GM23248 (cell line): ENCODE results near the gene HDAC4. TPM values are rescaled to one million over a fixed set of nuclear protein-coding genes. Genes with fewer than 3 reads are reported as not detected.

Experiments
- DNase-seq: peaks from one replicate; pipeline ENCODE4 v3.0.0-alpha.2; 2015
- H2AFZ ChIP-seq: fragments of 200-600 bp; sonication (generic); 2 replicates; pipeline ENCODE4 v1.6.1; 2016; ENCODE audit warnings: antibody characterized with exemption
- H3F3A ChIP-seq: fragments of 200-600 bp; sonication (generic); 2 replicates; pipeline ENCODE4 v1.6.1; 2016; ENCODE audit warnings: mild to moderate bottlenecking, antibody characterized with exemption, mixed run types; ENCODE audit not compliant: insufficient read depth
- H3K27ac ChIP-seq: fragments of 200-600 bp; sonication (generic); 2 replicates; pipeline ENCODE4 v1.5.1; 2016; ENCODE audit warnings: mild to moderate bottlenecking
- H3K27me3 ChIP-seq: fragments of 200-600 bp; sonication (generic); replicated peaks from 2 replicates; pipeline ENCODE4 v1.6.1; 2016; ENCODE audit warnings: mild to moderate bottlenecking; ENCODE audit not compliant: insufficient read depth
- H3K36me3 ChIP-seq: fragments of 200-600 bp; sonication (generic); 2 replicates; pipeline ENCODE4 v1.6.1; 2016; ENCODE audit warnings: low read depth, mild to moderate bottlenecking
- H3K4me1 ChIP-seq: fragments of 200-600 bp; sonication (generic); 2 replicates; pipeline ENCODE4 v1.6.1; 2016; ENCODE audit warnings: mild to moderate bottlenecking; ENCODE audit not compliant: insufficient read depth
- H3K4me2 ChIP-seq: fragments of 200-600 bp; sonication (generic); one replicate; pipeline ENCODE4 v1.6.1; 2016; ENCODE audit warnings: mild to moderate bottlenecking; ENCODE audit not compliant: unreplicated experiment
- H3K4me3 ChIP-seq: fragments of 200-600 bp; sonication (generic); 2 replicates; pipeline ENCODE4 v1.5.1; 2016; ENCODE audit warnings: mild to moderate bottlenecking
- H3K79me2 ChIP-seq: fragments of 200-600 bp; sonication (generic); 2 replicates; pipeline ENCODE4 v1.6.1; 2016; ENCODE audit warnings: mild to moderate bottlenecking; ENCODE audit not compliant: insufficient read depth
- H3K9ac ChIP-seq: fragments of 200-600 bp; sonication (generic); 2 replicates; pipeline ENCODE4 v1.6.1; 2016; ENCODE audit warnings: mild to moderate bottlenecking
- H3K9me2 ChIP-seq: fragments of 200-600 bp; sonication (generic); 2 replicates; pipeline ENCODE4 v1.6.1; 2016; ENCODE audit warnings: mixed run types, mild to moderate bottlenecking, moderate library complexity; ENCODE audit not compliant: insufficient read depth
- H3K9me3 ChIP-seq: fragments of 200-600 bp; sonication (generic); one replicate; pipeline ENCODE4 v1.6.1; 2017; ENCODE audit warnings: low read depth
- H4K20me1 ChIP-seq: fragments of 200-600 bp; sonication (generic); 2 replicates; pipeline ENCODE4 v1.6.0; 2016; ENCODE audit not compliant: insufficient read depth
- EZH2 ChIP-seq: fragments of 200-600 bp; sonication (generic); IDR thresholded peaks from 2 replicates; pipeline ENCODE4 v1.6.1; 2018; ENCODE audit warnings: antibody characterized with exemption, mild to moderate bottlenecking; ENCODE audit not compliant: insufficient read depth, poor library complexity, severe bottlenecking
- EZH2phosphoT487 ChIP-seq: fragments of 200-600 bp; sonication (generic); IDR thresholded peaks from 2 replicates; pipeline ENCODE4 v1.6.1; 2018; ENCODE audit warnings: antibody characterized with exemption, moderate library complexity, mild to moderate bottlenecking, low read depth; ENCODE audit not compliant: insufficient read depth
- WGBS, 2 experiments: methylation state at CpG; one replicate each; pipeline ENCODE4 v1.1.6; 2015 to 2017; ENCODE audit warnings: low lambda C conversion rate in 2 of 2, low coverage in 1 of 2; ENCODE audit errors: missing lambda C conversion rate in 2 of 2; 5-methylcytosine and 5-hydroxymethylcytosine counted together
- in situ Hi-C: fragments of 300-500 bp; cut with MboI; formaldehyde crosslinking; loops from 2 replicates; pipeline ENCODE4 v1.15.0; 2020
- polyA plus RNA-seq: library from polyadenylated mRNA; unstranded; fragments of >200 nt; fragmentation: Nextera tagmentation; extraction: Ambion mirVana; gene quantifications from 2 replicates; pipeline ENCODE4 v1.2.1, GENCODE V29; 2016
- total RNA-seq: library from RNA; depleted of rRNA; stranded (reverse); fragments of >200 nt; shearing (Covaris generic); gene quantifications from 2 replicates; pipeline ENCODE4 v1.2.3, GENCODE V29; 2014

HDAC4 gene
- total and polyA plus RNA-seq, 2 experiments from 2014 or later, result 2.1 to 6.3 TPM

GRCh38 chr2:239085201-239085992 lies 315.4 kb downstream of the HDAC4 start:
- 88 to 93% methylated on average over 21 to 29 of the region's 29 CpGs for WGBS, 2 experiments

GRCh38 chr2:239084007-239084406 lies 316.8 kb downstream of the HDAC4 start:
- Histone ChIP-seq H3K9ac (no peak overlapping the region), H3K4me3 (no peak overlapping the region), H3K27ac (no peak overlapping the region), H2AFZ (no peak overlapping the region), H3K4me1 (no peaks in the 10 kb centered on the region), H4K20me1 (no peaks in the 10 kb centered on the region), H3K9me3 (no peaks in the 10 kb centered on the region), H3K36me3 (no peaks in the 10 kb centered on the region), H3K27me3 (no peaks in the 10 kb centered on the region), H3K79me2 (no peaks in the 10 kb centered on the region), H3F3A (no peaks in the 10 kb centered on the region), H3K9me2 (no peaks in the 10 kb centered on the region), H3K4me2 (no peak overlapping the region)
- WGBS, 2 experiments, result 91 to 92% methylated on average over 24 of the region's 24 CpGs
- no peak for DNase-seq
- in situ Hi-C loops, result no loop called here
- TF ChIP-seq EZH2phosphoT487 (no peak), EZH2 (no peak)

More at GRCh38 chr2:239085201-239085992, 315.4 kb downstream of the HDAC4 start:
- no peaks in the 10 kb centered on the region for H3K9me2 ChIP-seq
- H3K9me3 ChIP-seq, result no peaks in the 10 kb centered on the region
- no peaks in the 10 kb centered on the region for H3K4me1 ChIP-seq
- no peaks in the 10 kb centered on the region for H3K36me3 ChIP-seq
- DNase-seq, result no peak
- no peak overlapping the region for H3K27ac ChIP-seq
- in situ Hi-C loops, result no loop called here
- no peak overlapping the region for H3K4me3 ChIP-seq
- no peaks in the 10 kb centered on the region for H3F3A ChIP-seq
- no peaks in the 10 kb centered on the region for H3K79me2 ChIP-seq
- no peak overlapping the region for H3K4me2 ChIP-seq
- H2AFZ ChIP-seq, result no peak overlapping the region
- no peak overlapping the region for H3K9ac ChIP-seq
- no peaks in the 10 kb centered on the region for H4K20me1 ChIP-seq
- TF ChIP-seq EZH2 (no peak), EZH2phosphoT487 (no peak)
- no peaks in the 10 kb centered on the region for H3K27me3 ChIP-seq

GRCh38 chr2:239082425-239082824 lies 318.4 kb downstream of the HDAC4 start:
- H3K4me2 ChIP-seq, result no peak overlapping the region
- H3K27me3 ChIP-seq, result no peaks in the 10 kb centered on the region
- WGBS, 2 experiments, result 87 to 88% methylated on average over 13 to 14 of the region's 14 CpGs
- no peaks in the 10 kb centered on the region for H3K79me2 ChIP-seq
- no peak overlapping the region for H3K4me3 ChIP-seq
- no peak overlapping the region for H2AFZ ChIP-seq
- DNase-seq, result no peak
- in situ Hi-C loops, result no loop called here
- no peaks in the 10 kb centered on the region for H3F3A ChIP-seq
- no peak for TF ChIP-seq EZH2
- no peak for TF ChIP-seq EZH2phosphoT487
- no peak overlapping the region for H3K27ac ChIP-seq
- H4K20me1 ChIP-seq, result no peaks in the 10 kb centered on the region
- H3K36me3 ChIP-seq, result no peaks in the 10 kb centered on the region
- no peaks in the 10 kb centered on the region for H3K9me2 ChIP-seq
- no peaks in the 10 kb centered on the region for H3K4me1 ChIP-seq
- no peaks in the 10 kb centered on the region for H3K9me3 ChIP-seq
- no peak overlapping the region for H3K9ac ChIP-seq

GRCh38 chr2:239081622-239082021 lies 319.2 kb downstream of the HDAC4 start:
- Histone ChIP-seq H3F3A (no peaks in the 10 kb centered on the region), H3K4me3 (no peak overlapping the region), H3K27me3 (no peaks in the 10 kb centered on the region), H3K36me3 (no peaks in the 10 kb centered on the region), H4K20me1 (no peaks in the 10 kb centered on the region), H2AFZ (no peak overlapping the region), H3K9me3 (no peaks in the 10 kb centered on the region), H3K9me2 (no peaks in the 10 kb centered on the region), H3K79me2 (no peaks in the 10 kb centered on the region), H3K4me1 (no peaks in the 10 kb centered on the region), H3K27ac (no peak overlapping the region), H3K4me2 (no peak overlapping the region), H3K9ac (no peak overlapping the region)
- in situ Hi-C loops, result no loop called here
- DNase-seq, result no peak
- TF ChIP-seq EZH2phosphoT487 (no peak), EZH2 (no peak)
- 87 to 91% methylated on average over 16 to 18 of the region's 18 CpGs for WGBS, 2 experiments

GRCh38 chr2:239081046-239081445 lies 319.8 kb downstream of the HDAC4 start:
- Histone ChIP-seq H3K4me1 (no peaks in the 10 kb centered on the region), H4K20me1 (no peaks in the 10 kb centered on the region), H3K27me3 (no peaks in the 10 kb centered on the region), H3K4me3 (no peak overlapping the region), H3K4me2 (no peak overlapping the region), H3K9me2 (no peaks in the 10 kb centered on the region), H3K27ac (no peak overlapping the region), H2AFZ (no peak overlapping the region), H3K36me3 (no peaks in the 10 kb centered on the region), H3K9ac (no peak overlapping the region), H3K79me2 (no peaks in the 10 kb centered on the region), H3K9me3 (no peaks in the 10 kb centered on the region), H3F3A (no peaks in the 10 kb centered on the region)
- no peak for TF ChIP-seq EZH2phosphoT487
- no peak for TF ChIP-seq EZH2
- no peak for DNase-seq
- in situ Hi-C loops, result no loop called here
- WGBS, 2 experiments, result 96 to 97% methylated on average over 18 to 19 of the region's 19 CpGs
